GM12874 (cell line): Measurements from ENCODE around the gene SNTB2.

Experiments used
- TF ChIP-seq, protein P1 (sequence below): IDR thresholded peaks from 2 replicates; pipeline ENCODE4 v1.5.1; 2011; ENCODE audit warnings: low read depth, mild to moderate bottlenecking, control low read depth, low read length, moderate library complexity; ENCODE audit not compliant: insufficient read depth

SNTB2 gene

DNA sequence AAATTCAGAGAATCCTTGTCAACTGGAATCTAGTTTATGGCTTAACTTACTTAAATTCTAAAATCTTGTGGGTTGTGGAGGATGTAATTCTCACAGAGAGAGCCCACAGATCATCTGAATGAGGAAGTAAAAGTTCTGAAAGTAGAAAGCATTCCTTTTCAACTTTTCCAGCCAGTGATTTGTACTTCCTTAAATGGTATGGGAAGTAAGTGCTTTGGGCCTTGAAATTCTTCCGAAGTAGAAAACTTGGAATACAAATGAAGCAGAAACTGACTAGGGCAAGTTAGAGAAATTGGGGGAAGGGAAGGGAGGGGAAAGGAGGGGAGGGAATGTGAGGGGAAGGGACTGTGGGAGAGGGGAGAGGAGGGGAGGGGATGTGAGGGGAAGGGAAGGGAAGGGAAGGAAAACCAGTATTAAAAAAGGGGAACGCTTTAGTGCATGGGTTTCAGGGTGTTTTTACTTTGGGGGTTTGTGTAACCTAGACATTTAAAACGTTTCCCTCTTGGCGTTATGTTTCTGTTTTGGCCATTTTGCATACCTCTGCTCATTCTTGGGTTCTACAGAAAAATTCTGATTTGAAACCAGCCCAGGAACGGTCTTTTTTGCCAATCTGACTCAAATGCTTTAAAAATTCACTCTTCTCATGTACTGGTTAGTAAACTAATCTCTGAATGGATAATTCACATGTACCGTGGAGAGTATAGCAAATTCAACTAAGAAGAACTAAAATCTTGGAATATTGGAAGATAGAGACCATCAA is 15.5 kb upstream of the SNTB2 start:
- TF ChIP-seq, protein P1, sequence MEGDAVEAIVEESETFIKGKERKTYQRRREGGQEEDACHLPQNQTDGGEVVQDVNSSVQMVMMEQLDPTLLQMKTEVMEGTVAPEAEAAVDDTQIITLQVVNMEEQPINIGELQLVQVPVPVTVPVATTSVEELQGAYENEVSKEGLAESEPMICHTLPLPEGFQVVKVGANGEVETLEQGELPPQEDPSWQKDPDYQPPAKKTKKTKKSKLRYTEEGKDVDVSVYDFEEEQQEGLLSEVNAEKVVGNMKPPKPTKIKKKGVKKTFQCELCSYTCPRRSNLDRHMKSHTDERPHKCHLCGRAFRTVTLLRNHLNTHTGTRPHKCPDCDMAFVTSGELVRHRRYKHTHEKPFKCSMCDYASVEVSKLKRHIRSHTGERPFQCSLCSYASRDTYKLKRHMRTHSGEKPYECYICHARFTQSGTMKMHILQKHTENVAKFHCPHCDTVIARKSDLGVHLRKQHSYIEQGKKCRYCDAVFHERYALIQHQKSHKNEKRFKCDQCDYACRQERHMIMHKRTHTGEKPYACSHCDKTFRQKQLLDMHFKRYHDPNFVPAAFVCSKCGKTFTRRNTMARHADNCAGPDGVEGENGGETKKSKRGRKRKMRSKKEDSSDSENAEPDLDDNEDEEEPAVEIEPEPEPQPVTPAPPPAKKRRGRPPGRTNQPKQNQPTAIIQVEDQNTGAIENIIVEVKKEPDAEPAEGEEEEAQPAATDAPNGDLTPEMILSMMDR, result no peak

DNA sequence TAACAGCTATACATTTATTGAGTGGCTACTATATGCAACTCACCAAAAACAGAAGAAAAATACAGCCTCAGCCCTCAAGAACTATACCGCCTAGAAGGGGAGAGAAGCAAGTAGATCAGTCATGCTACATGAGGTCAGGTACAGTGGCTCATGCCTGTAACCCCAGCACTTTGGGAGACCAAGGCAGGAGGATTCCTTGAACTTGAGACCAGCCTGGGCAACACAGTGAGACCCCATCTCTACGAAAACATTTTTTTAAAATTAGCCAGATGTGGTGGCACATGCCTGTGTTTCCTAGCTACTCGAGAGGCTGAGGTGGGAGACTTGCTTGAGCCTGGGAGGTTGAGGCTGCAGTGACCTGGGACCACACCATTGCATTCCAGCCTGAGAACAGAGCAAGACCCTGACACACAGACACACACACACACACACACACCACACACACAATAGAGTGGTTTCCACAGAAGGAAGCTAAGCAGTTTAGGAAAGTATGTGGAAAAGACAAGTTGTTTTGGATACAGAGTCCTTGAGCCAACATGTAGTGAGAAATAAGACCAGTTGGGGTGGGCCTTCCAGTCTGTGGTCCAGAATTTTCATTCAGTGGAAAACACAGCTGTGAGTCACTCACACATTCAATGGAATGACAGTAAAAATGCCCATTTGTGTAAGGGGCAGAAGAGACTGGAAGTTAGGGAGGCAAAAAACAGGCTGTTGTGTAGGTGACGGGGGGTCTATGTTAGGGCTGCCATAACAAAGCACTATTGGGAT is 10.7 kb upstream of the SNTB2 start:
- TF ChIP-seq, protein P1, result no peak

DNA sequence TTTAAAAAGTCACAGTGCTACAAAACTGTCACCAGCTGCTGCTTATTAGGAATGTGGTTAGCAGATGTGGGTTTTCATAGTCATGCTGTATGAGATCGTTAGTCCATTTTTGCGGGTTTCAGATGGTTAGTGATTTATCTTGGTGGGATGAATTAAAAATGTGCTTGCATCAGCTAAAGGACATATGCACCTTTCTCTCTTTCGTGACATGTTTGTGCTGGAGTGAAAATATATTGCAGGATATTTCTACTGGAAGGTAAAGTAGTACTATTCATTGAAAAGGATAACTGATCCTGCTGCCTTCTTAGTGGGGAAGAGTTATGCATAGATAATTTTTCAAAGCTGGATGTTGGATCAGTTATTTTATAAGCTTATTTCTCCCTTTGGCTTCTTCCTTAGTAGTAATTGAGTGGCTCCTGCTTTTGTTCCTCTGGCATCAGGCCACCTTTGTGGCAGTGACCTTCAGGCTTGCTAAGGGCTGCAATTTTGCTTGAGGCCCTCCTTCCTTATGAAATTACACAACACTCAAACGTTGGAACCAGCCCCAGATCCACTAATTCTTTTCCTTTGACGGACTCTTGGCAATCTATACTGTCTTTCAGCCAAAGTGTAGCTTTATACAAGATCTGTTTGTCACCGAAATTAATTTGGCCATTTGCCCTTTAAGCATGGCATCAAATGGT is 7.5 kb upstream of the SNTB2 start:
- TF ChIP-seq, protein P1, result no peak

DNA sequence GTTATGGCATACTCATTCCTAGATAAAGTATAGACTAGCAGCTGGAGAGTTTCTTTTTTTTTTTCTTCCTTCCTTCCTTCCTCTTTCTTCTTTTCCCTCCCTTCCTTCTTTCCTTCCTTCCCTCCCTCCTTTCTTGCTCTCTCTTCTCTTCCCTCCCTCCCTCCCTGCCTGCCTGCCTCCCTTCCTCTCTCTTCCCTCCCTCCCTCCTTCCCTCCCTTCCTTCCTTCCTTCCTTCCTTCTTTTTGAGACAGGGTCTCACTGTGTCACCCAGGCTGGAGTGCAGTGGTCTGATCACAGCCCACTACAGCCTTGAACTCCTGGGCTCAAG is 7.0 kb upstream of the SNTB2 start:
- TF ChIP-seq, protein P1, result no peak

DNA sequence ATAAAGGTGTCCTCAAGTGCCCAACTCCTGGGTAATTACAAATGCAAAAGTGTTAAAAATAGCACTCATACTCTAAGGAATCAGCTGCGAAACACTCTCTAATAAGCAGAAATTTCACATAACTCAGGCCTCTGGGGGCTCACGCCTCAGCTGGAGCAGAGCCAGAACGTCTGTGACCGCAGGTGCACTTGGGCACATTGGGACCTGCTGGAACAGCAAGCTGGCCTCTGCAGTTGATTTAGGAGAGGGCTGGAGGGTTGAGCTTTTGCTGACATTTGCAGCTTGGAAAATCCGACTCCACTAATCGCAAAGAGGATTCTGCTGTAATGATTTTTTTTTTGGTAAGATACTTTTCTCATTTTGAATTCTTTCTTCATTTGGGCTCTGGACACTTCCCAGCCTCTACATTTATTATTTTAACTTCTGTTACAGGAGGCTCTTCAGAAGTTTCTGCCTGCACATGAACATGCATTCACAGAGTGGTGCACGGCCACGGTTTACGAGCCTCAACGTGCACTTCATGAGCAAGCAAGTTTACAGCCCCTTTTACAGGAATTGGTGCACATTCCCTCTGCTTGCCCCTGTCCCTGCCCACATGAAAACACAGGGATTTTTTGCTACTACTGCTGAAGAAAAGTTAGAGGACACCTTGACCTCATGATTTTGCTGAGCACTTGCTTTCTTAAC is 4.1 kb upstream of the SNTB2 start:
- TF ChIP-seq, protein P1, result no peak

DNA sequence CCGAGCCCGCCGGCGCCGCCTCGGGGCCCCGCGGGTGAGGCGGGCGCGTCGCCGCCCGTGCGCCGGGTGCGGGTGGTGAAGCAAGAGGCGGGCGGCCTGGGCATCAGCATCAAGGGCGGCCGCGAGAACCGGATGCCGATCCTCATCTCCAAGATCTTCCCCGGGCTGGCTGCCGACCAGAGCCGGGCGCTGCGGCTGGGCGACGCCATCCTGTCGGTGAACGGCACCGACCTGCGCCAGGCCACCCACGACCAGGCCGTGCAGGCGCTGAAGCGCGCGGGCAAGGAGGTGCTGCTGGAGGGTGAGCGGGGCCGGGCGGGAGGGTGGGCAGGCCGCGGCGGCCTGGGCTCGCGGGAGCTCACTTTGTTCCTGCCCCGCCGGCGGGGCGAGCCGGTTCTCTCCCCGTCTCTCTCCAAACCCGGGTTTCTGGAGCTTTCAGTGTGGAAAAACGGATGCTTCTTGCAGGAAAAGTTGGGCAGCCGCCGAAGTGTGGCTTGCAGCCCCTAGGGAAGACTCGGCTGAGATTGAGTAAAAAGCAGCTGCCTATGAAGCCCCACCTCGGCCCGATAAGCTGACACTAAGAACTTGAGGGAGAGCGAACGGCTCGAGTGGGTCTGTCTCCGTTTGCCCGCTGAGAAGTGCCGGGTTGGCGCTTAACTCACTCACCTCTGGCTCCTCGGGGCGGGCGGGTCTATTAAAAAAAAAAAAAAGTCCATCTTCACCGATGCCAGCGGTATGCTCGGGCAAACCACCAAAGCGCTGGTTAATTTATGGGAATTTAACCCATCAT is 677 bp downstream of the SNTB2 start:
- TF ChIP-seq, protein P1, result no peak
